ENCODE measurements around the gene EYS.
"Not testable (repeated sequence)": the region's sequence is repeated elsewhere in the genome, so short reads cannot be mapped to it uniquely, and the experiment has no call there.

The EYS gene

DNA sequence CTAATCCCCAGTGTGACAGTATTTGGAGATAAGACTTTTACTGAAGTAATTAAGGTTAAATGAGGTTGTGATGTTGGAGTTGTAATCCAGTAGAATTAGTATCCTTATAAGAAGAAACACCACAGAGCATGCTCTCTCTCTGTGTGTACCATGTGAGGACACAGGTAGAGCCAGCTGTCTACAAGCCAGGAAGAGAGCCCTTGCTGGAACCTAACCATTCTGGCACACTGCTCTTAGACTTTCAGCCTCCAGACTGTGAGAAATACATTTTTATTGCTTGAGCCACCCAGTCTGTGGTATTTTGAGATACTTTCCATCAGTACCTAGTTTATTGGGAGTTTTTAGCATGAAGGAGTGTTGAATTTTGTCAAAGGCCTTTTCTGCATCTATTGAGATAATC, 1961.2 kb downstream of the EYS start:
- DNase-seq: no peak

DNA sequence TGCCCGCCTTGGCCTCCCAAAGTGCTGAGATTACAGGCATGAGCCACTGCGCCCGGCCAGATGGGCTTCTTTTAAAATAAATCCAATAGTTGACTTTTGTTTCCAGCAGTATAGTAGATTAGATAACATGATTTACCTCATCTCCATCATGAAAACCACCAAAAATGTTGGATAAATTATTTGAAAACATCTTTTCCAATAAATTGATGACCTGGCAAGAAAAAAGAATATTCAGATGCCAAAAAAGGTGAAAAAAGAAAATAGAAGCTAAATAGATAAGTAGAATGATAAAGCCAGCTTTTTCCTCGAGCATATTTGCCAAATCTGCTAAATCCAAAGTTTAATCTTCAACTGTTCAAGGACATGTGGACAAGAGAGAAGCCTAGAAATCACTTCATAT, 1962.2 kb downstream of the EYS start:
- DNase-seq: no peak

DNA sequence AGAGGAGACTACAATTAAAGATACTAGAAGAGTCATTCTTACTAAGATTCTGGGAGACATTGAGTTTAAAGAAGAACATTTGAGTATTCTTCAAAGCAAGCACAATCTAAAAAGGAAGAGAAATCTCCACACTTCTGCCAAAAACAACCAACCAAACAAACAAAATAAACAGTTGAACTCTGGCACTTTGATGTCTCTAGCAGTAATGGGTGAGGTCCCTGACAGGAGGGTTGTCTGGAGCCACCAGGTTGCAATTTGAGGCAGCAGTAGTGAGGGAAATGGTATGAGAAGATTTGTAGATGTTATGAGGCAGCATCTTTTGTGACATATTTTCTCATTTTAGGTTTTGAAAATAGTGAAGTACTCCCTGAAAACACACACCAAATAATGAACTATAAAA, 1963.3 kb downstream of the EYS start:
- DNase-seq: no peak

DNA sequence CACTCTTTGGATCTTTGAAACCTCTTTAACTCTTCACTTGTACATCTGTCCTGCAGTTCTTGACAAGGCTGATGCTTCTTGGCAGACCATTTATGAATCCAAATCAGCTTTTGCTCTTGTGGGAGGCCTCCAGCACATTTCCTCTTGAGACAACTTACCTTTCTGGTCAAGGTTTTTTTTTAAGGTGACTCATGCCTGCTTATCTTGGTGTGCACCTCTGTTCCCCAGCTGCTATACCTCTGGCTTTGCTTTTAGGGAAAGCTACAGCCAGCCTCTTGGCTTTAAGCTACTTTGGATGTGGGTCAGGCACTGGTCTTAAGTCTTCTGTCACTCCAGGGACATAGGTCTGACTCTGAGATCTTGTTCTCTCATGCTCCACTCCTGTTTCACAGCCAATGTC, 1965.0 kb downstream of the EYS start:
- DNase-seq: no peak

DNA sequence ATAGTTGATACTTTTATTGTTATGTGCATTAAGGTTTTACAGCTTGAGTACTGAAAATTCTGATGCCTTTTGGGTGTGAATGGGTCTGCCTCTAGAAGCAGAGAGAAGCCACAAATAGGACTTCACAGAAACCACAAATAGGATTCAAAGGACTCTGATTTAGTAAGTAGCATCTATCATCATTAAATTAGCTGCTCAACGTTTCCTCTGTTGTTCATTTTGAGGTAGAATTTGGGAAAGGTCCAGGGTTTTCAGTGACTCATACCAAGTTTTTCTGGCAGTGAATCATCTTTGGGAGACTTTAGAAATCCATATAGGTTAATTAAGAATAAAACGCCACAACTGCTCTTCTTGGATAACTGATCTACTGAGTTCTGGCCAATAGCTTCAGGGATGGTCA, 1966.3 kb downstream of the EYS start:
- DNase-seq: no peak

DNA sequence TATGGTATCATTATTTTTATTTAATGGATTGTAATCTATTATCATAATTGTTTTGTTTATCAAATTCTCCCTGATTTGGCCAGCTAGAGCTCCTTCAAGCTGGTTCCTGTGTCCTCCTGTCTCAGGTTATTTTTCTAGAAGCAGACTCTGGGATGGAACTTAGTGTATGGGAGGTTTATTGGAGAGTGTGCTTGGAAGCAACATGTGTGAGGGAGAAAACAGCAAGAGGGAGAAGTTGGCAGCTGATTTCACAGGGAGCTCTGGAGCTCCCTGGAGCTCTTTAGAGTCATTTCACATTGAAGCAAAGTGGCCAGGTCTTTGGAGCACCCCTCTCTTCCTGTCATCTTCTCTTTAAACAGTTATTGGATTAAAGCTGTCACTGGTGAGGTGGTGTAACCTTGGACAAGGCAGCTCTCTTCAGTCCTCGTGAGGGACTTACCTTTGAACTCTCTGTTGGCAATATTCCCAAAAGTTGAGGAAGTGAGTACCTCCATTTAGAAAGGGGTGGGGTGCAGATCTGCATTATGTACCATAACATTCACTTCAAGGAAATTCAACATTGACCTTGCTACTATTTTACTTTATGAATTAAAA, 1967.8 kb downstream of the EYS start:
- DNase-seq: no peak

DNA sequence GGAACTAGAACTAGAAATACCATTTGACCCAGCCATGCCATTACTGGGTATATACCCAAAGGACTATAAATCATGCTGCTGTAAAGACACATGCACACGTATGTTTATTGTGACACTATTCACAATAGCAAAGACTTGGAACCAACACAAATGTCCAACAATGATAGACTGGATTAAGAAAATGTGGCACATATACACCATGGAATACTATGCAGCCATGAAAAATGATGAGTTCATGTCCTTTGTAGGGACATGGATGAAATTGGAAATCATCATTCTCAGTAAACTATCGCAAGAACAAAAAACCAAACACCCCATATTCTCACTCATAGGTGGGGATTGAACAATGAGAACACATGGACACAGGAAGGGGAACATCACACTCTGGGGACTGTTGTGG, 1968.8 kb downstream of the EYS start:
- DNase-seq: not testable (repeated sequence)

DNA sequence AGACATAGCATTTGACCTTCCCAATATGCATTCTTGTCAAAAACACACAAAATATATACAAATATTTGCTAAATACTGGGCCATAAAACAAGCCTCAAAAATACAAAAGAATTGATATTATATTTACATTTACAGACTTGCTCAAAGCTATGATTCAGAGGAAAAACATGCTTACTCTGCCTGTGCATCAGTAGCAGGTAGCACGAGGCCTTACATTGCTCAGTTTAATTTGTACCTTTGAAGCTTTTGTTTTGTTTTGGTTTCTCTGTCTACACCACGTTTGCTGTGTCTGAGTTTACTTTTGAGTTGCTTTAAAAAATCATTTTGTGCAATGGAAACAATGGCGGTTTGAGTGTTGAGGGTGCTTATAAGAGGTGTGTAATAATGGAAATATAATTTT, 1972.1 kb downstream of the EYS start:
- DNase-seq: no peak

DNA sequence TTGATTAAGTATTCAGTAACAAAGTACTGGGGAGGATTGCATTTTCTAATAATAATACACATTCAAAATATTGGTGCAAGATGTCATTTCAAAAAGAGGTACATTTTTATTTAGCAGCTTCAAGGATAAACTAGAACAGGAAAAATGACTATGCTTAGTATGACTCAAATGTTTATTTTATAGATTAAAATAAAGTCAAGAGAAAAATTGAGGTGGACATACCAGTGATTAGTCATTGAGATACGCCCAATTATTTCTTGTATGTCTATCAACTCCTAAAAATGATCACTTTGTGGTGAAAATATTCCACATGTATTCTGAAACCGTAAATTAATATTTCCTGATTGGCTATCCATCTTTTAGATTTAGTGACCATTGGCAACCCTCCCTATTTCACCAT, 1974.7 kb downstream of the EYS start:
- no peak for DNase-seq

DNA sequence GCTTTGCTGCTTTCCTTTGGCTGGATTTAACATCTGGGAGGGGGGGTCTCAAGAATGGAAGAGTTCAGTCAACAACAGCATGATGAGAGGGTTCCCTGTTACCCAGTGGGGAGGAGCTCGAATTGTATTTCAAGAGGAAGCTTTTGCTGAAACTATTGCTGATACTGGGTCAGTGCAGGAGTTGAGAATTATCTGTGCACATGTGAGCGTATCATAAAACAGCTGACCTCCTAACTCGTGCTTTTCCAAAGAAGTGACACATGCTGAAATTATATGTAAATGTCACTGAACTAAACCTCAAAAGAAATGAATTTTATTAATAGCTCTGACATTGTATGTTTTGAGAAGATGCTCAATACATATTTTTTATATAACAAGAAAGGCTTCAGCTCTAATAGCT, 1975.1 kb downstream of the EYS start:
- no peak for DNase-seq

DNA sequence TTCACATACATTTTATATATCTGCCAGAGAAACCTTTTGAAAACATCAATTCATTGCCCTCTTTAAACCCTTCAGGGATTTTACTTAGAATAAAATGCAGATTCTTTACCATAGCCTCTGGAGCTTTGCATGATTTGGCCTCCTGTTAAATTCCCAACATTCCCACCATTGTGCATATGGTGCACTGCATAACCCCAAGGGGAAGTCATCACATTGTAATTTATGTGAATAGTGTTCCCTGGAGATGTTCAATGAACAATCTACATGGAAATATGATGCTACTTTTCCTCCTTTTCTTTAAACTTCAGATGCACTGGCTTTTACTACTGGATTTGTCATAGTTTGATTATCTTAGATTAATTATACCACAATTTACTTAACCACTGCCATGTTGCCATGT, 1976.7 kb downstream of the EYS start:
- no peak for DNase-seq

DNA sequence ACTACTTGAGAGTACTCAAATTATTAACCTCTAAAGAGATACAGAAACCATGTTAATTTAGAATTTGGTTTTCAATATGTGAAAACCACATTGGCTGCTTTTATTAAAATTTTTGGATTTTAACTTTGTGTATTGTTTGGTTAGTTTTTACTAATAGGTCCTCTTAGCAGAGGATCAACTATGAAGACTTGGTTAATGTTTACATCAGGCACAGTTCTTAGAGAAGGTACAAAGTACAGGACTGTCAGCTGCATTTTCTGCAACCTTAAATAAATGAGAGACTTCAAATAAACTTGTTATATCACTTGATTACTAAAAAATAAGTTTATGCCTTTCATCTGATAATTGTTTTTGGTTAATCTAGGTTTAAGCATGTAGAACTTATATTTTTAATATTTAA, 1982.3 kb downstream of the EYS start:
- DNase-seq: no peak

DNA sequence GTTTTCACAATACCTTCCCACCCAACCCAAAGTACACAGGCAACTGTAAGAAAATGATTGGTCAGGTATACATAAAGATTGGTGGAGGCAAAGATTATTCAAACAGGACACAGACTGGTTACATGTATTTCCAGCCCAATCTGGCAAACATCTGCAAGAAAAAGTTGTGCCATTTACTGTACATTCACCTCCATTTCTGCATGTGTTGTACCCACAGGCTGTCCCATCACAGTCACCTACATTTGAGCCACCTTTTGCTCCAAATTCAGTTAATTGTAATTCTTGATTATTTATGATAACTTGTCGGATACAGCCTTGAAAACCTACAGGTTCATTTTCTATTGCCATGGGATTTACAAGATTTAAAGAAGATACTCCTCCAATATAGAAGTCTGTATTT, 1985.8 kb downstream of the EYS start:
- no peak for DNase-seq

DNA sequence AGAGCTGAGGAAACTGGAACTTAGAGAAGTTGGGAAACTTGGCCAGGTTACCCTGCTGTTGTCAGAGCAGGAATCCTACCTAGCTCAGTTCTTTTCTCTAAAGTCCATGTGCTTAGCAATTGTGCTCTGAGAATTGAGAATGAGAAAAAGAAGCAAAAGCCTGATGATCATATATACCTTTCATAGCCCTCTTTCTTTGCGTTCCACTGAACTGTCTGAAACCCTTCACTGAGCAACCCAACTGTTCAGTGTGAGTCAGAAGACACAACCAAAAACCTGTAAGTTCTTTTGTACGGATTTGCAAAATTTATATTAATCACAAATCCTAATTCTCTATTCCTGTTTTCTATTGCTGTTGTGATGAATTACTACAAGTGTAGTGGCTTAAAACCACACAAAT, 1990.9 kb downstream of the EYS start:
- no peak for DNase-seq

DNA sequence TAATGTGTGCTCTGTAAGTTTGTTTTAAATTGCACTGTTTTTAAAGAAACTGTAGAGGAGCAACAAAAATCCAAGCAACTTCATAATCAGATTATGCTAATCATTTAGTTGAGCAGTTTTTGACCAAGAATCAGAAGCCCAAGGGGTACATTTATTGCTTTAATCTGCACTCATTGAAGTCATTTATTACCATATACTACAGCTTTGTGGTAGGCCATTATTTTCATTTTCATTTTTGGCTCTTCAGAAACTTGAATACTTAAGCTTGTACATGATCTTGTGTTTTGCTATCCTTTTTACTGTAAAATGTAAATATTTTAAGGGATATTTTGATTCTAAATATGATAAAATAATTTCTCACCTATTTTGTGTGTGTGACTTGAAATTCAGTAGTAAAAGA, 1992.9 kb downstream of the EYS start:
- DNase-seq: no peak

DNA sequence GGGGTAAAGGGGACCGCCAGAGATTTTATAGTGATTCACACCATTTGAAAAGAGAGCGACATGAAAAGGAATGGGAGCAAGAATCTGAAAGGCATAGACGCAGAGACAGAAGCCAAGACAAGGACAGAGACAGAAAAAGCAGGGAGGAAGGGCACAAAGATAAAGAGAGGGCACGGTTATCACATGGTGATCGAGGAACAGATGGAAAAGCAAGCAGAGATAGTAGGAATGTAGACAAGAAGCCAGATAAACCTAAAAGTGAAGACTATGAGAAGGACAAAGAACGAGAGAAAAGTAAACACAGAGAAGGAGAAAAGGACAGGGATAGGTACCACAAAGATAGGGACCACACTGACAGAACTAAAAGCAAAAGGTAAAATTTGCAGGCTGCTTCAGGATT, 1993.7 kb downstream of the EYS start:
- DNase-seq: no peak

DNA sequence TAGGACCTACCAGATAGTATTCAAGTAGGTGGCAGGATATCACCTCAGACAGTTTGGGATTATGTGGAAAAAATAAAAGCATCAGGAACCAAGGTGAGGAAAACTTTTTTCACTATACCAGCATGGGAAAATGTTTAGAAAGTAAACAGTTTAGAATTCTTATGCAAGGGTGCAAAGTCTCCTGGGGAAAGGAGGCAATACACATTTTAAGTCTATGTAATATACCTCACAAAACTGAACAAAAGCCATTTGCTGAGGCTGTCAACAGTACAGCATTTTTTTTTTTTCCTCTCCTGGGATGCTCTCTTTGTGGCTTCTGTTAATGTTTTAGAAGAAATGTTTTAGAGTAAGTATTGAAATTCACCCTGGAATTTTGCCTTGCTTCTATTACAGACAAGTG, 1997.9 kb downstream of the EYS start:
- DNase-seq: no peak

DNA sequence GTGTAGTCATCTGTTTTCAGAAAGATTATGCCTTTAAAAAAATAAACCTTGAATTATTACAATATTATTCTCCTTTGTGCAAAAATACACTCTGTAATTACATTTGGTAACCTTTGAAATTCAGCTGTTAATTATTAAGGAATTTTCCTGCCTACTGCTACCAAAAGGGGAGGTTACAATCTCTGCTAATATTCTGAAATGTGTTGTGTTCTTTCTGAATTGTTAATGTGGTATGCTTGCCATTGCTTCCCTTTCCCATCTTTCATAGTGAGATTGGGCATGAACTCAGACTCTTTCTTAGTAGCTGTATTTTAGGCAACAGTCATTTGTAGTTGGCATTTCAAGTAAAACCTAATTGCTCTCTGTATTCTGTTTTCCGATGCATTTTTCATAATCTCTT, 1998.4 kb downstream of the EYS start:
- no peak for DNase-seq

DNA sequence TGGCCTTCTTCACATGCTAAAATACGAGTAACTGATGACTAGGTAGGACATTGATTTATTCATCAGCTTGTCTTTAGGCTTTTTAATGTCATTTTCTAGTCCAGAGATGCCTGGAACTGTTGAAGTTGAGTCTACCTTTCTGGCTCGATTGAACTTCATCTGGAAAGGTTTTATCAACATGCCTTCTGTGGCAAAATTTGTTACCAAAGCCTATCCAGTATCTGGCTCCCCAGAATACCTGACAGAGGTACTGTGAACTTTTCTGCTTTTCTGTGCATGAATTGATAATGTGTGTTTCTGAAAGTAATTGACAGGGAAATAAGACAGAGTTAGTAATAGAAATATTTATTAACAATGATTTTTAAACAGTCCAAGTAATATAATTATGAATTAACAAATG, 2000.4 kb downstream of the EYS start:
- no peak for DNase-seq

DNA sequence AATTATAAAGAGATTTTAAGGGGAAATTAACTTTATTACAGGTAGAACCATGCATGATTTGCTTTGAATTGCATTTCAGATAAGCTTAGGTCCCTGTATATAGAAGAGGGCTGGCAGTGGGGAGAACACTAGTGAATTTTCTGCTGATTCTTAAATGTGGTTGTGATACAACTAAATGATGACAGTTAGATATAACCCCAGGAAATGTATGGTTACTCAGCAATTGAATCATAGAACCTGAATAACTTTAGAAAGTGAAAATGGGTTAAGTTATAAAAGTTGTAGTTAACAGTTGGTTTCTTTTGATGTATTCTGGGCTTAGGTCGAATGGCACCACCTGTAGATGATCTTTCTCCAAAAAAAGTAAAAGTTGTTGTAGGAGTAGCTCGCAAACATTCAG, 2001.3 kb downstream of the EYS start:
- no peak for DNase-seq

DNA sequence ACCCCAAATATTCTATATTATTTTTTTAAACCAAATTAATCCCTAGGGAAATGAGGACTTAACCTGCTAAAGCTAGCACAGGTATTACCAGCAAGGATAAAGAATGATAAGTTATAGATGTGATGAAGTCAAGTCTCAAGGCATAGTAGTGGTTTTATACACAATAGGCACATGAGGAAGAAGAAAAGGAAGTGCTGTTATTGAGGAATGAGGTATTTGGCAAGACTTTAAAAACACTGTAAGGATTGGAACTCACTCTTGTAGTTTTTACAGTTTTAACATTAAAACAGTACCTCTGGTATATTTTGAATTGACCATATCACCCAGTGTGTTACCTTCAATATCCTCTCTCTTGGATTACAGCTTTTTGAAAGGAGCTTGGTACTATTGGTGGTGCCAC, 2016.8 kb downstream of the EYS start:
- no peak for DNase-seq

DNA sequence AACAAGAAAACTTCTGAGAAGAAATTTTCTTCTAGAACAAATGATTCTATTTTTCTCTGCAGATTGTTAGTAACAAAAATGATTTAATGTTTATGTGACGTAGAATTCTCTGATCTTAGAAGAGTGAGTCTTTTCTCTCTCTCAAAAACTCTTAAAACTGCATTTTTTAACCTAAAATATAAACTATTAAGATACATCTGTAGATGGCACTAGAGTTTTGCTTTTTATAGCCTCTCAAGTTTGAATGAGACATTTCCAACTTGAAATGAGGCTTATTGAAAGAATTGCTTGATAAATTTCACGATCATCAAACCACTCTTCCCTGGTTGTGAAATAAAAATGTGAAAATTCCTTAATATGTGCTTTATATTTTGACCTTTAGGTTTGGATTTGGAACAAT, 2017.6 kb downstream of the EYS start:
- DNase-seq: no peak

DNA sequence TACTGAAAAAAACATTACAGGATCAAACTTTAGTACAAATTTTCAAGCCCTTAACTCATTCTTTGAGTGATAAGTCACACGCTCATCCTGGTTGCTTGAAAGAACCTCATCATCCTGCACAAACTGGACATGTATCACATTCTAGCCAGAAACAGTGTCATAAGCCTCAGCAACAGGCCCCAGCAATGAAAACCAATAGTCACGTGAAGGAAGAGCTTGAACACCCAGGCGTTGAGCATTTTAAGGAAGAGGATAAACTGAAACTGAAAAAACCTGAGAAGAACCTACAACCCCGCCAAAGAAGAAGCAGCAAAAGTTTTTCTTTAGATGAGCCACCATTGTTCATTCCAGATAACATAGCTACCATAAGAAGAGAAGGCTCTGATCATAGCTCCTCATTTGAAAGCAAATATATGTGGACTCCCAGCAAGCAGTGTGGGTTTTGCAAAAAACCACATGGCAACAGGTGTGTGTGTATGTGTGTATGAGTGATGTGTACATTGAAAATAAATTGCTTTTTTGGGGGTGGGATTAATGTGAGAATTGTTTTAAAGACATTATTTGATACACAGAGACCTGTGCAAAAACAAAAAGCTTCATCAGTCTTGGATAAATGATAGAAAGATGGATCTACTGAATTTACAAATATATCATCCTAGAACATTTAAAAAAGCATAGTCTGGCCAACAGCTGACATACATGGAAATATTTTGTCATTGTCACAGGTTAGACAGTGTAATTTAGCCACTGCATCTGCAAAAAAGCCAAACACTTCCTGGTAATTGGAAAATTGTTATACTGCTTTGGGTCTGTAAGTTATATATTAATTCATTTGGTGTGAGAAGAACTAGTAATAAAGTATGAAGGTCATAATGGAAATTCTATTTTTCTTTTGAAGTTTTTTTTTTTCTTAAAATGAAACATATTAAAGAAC, 2021.3 kb downstream of the EYS start:
- no peak for DNase-seq

DNA sequence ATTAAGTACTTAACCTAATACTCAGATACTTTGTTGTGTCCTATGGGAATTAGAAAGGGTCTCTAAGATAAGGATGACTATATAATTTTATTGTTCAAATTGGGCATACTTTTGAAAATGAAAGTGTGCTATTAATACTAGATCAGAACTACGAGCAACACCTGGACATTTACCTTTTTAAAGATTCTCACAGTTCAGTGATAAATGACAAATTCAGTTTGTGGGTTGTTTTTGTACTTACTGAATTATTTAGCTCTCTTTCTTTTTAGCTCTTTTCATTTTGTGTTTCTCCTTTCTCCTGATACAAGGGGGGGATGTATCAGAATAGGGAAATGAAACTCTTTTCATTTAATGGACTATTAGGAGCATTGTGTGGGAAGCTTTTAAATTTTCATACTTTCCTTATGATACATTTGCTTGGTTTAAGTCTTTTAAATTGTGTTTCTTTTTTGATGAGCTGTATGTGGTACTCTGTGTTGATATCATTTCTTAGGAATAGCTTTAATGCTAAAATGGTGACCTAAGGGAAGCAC, 2023.9 kb downstream of the EYS start:
- no peak for DNase-seq

DNA sequence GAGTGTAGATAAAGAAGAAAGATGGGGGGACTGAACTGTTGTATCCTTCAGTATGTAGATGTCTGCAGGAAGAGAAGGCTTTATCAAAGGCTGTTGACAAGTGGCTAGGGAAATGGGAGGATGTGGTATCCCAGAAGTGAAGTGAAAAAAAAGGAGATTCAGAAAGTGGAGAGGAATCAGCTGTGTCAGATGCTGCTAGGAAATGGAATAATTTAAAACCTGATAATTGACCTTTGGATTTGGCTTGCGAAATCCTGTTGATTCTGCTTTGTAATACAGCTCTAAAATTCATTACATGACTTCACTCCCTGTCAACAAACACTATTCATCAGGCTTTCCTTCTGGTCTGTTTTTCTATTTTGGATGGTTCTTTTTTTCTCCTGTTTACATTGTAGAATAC, 2029.7 kb downstream of the EYS start:
- no peak for DNase-seq

All from NCI-H748 treated with DMSO at 0.1 percent for 48 hours (cell line).